Body of pancreas (tissue), 4 donors: ENCODE measurements around the gene IL1RN.

Experiments used
- POLR2A ChIP-seq, 3 donors: fragments of 450-650 bp; IDR thresholded peaks; one replicate each; pipeline ENCODE4 v1.6.1; 2016; ENCODE audit warnings: antibody characterized with exemption in 3 of 3, mild to moderate bottlenecking in 2 of 3
- TF ChIP-seq, protein P1 (sequence below), 7 experiments: fragments of 450-650 bp in 4 of 7; fragments of 200-600 bp in 3 of 7; sonication (generic) in 3 of 7; IDR thresholded peaks; one replicate each; pipeline ENCODE4 v1.5.1; 2016 to 2019; ENCODE audit warnings: antibody characterized with exemption in 7 of 7

DNA sequence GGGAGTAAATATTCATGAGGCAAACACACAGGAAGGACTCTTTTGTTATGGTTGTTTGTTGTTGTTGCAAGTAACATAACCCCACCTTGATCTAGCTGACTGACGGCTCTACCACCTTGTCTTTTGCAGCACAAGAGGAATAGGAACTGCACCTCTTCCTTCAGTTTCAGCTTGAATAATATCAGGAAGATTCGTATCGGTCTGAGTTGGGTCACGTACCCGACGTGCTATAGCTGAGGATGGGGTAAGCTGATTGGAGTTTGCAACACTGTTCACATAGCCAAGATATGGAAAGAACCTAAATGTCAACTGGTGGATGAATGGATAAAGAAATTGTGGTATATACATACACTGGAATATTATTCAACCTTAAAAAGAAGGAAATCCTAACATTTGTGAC lies 14.5 kb upstream of the IL1RN start:
- TF ChIP-seq, protein P1, sequence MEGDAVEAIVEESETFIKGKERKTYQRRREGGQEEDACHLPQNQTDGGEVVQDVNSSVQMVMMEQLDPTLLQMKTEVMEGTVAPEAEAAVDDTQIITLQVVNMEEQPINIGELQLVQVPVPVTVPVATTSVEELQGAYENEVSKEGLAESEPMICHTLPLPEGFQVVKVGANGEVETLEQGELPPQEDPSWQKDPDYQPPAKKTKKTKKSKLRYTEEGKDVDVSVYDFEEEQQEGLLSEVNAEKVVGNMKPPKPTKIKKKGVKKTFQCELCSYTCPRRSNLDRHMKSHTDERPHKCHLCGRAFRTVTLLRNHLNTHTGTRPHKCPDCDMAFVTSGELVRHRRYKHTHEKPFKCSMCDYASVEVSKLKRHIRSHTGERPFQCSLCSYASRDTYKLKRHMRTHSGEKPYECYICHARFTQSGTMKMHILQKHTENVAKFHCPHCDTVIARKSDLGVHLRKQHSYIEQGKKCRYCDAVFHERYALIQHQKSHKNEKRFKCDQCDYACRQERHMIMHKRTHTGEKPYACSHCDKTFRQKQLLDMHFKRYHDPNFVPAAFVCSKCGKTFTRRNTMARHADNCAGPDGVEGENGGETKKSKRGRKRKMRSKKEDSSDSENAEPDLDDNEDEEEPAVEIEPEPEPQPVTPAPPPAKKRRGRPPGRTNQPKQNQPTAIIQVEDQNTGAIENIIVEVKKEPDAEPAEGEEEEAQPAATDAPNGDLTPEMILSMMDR (IDR thresholded peaks at IDR 0.05) = no peak
- TF ChIP-seq POLR2A (IDR thresholded peaks at IDR 0.05) = no peak
